ENCODE data around the gene ARF6.

DNA sequence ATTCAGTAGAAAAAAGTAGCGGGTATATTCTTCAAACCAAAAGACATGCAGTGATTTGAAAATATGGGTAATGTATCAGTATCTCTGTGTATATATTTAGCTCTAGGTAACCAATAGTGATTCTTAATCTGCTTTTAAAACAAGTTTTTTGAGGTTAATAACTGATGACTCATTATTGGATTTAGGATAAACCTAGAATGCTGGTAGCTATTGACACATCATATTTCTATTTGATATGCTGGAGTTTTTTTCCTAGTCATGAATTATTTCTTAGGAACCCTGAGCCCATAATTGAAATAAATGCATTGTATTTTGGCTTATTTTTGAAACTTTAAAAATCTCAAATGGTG, 15.5 kb downstream of the ARF6 start:
- no peak for TF ChIP-seq CBX8 (IDR thresholded peaks at IDR 0.05)
- TF ChIP-seq, protein P1, sequence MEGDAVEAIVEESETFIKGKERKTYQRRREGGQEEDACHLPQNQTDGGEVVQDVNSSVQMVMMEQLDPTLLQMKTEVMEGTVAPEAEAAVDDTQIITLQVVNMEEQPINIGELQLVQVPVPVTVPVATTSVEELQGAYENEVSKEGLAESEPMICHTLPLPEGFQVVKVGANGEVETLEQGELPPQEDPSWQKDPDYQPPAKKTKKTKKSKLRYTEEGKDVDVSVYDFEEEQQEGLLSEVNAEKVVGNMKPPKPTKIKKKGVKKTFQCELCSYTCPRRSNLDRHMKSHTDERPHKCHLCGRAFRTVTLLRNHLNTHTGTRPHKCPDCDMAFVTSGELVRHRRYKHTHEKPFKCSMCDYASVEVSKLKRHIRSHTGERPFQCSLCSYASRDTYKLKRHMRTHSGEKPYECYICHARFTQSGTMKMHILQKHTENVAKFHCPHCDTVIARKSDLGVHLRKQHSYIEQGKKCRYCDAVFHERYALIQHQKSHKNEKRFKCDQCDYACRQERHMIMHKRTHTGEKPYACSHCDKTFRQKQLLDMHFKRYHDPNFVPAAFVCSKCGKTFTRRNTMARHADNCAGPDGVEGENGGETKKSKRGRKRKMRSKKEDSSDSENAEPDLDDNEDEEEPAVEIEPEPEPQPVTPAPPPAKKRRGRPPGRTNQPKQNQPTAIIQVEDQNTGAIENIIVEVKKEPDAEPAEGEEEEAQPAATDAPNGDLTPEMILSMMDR (IDR thresholded peaks at IDR 0.05): no peak

Measured in A549 (cell line).